HepG2 (cell line): ENCODE results near the gene FAM171A2. TPM values are rescaled to one million over a fixed set of nuclear protein-coding genes. Genes with fewer than 3 reads are reported as not detected.
A peak's percentile ranks its signal among the peaks of the same experiment; 100 is the strongest.

Experiments used
- ATAC-seq: fragments of 200-7000 bp; cut with Tn5 transposase; 3 replicates; pipeline ENCODE4 v1.9.1; 2020; ENCODE audit warnings: mild to moderate bottlenecking, moderate library complexity
- BruUV-seq: library from RNA; stranded (reverse); fragments of 400-500 nt; replicated peaks from 2 replicates; lab custom pipeline; 2021; lab: Mats Ljungman, UMichigan
- CTCF ChIA-PET: fragments of 300-600 bp; formaldehyde crosslinking; extraction: SDS; loops from one replicate; lab custom pipeline; 2021; ENCODE audit warnings: low total read pairs, inconsistent platforms, low intra/inter-chr PET ratio; lab: Yijun Ruan, JAX
- POLR2A ChIA-PET: fragments of 350-600 bp; sonication (Branson Sonifier 250); formaldehyde crosslinking; loops from one replicate; lab custom pipeline; 2020; ENCODE audit warnings: antibody characterized with exemption, inconsistent platforms; lab: Yijun Ruan, JAX
- DNase-seq: peaks from one replicate; pipeline ENCODE4 v3.0.0-alpha.2; 2015; ENCODE audit warnings: low spot score
- FAIRE-seq: peaks from 3 replicates; lab custom pipeline; 2011; peaks lifted over from hg19 to GRCh38; lab: Jason Lieb, UNC
- H2AFZ ChIP-seq: one replicate; pipeline ENCODE4 v1.6.1; 2011; ENCODE audit warnings: low read length, inconsistent platforms
- H3K27ac ChIP-seq: fragments of 300-600 bp; 3 replicates; pipeline ENCODE4 v1.8.0; 2011; ENCODE audit warnings: mixed run types, mild to moderate bottlenecking, mixed read lengths, low read length, inconsistent platforms; ENCODE audit not compliant: insufficient read depth; ENCODE audit errors: extremely low read length
- H3K27me3 ChIP-seq, 2 experiments: fragments of 200-600 bp in 1 of 2; 2 replicates in 1 of 2; 3 replicates in 1 of 2; pipeline versions ENCODE4 v1.6.0 to v1.8.0; 2011; ENCODE audit warnings: low read length in 2 of 2, mild to moderate bottlenecking in 2 of 2, moderate library complexity in 2 of 2, inconsistent platforms in 1 of 2; ENCODE audit not compliant: insufficient read depth in 2 of 2, control insufficient read depth in 1 of 2
- H3K36me3 ChIP-seq, 2 experiments: fragments of 200-600 bp in 1 of 2; replicated peaks in 1 of 2; 2 replicates in 1 of 2; 3 replicates in 1 of 2; pipeline versions ENCODE4 v1.5.1 to v1.8.0; 2011; ENCODE audit warnings: low read length in 2 of 2, inconsistent platforms in 1 of 2; ENCODE audit not compliant: insufficient read depth in 2 of 2, control insufficient read depth in 1 of 2
- H3K4me1 ChIP-seq: 2 replicates; pipeline ENCODE4 v1.5.1; 2012; ENCODE audit warnings: low read length, inconsistent platforms; ENCODE audit not compliant: insufficient read depth
- H3K4me2 ChIP-seq: 2 replicates; pipeline ENCODE4 v1.6.0; 2011; ENCODE audit warnings: low read depth, low read length, inconsistent platforms
- H3K4me3 ChIP-seq, 3 experiments: fragments of 200-600 bp in 1 of 3; sonication (generic), shearing (Covaris generic) in 1 of 3; replicated peaks in 1 of 3; 2 replicates each; pipeline ENCODE4 v1.5.1; 2011 to 2016; ENCODE audit warnings: low read length in 3 of 3, inconsistent platforms in 2 of 3, low read depth in 2 of 3, mild to moderate bottlenecking in 2 of 3, control low read depth in 1 of 3, mixed read lengths in 1 of 3; ENCODE audit not compliant: insufficient read depth in 1 of 3
- H3K79me2 ChIP-seq: one replicate; pipeline ENCODE4 v1.6.1; 2011; ENCODE audit warnings: low read length, inconsistent platforms; ENCODE audit not compliant: insufficient read depth
- H3K9ac ChIP-seq: 2 replicates; pipeline ENCODE4 v1.6.0; 2011; ENCODE audit warnings: mild to moderate bottlenecking, low read depth, low read length, inconsistent platforms; ENCODE audit not compliant: insufficient read depth
- H3K9me3 ChIP-seq: 2 replicates; pipeline ENCODE4 v1.5.1; 2012; ENCODE audit warnings: mild to moderate bottlenecking, low read length
- H4K20me1 ChIP-seq: 2 replicates; pipeline ENCODE4 v1.6.0; 2011; ENCODE audit warnings: inconsistent platforms, mild to moderate bottlenecking, low read length, moderate library complexity; ENCODE audit not compliant: insufficient read depth
- ATRX ChIP-seq: sonication (generic); formaldehyde crosslinking; IDR thresholded peaks from 2 replicates; pipeline ENCODE4 v1.4.0; 2020; ENCODE audit warnings: missing genetic modification reagents, borderline replicate concordance
- CHCHD3 ChIP-seq: sonication (generic); formaldehyde crosslinking; IDR thresholded peaks from 2 replicates; pipeline ENCODE4 v1.8.0; 2022; ENCODE audit warnings: mild to moderate bottlenecking, missing genetic modification reagents, moderate library complexity
- CREB1 ChIP-seq, 2 experiments: fragments of 450-650 bp in 1 of 2; IDR thresholded peaks; 2 replicates each; pipeline ENCODE4 v1.6.1; 2016 to 2017; ENCODE audit warnings: control low read depth in 1 of 2, mild to moderate bottlenecking in 1 of 2, missing compliant biosample characterization in 1 of 2, missing genetic modification characterization in 1 of 2
- EEA1 ChIP-seq: sonication (generic); formaldehyde crosslinking; IDR thresholded peaks from 2 replicates; pipeline ENCODE4 v1.5.1; 2020; ENCODE audit warnings: mild to moderate bottlenecking, missing genetic modification reagents, borderline replicate concordance
- EP300 ChIP-seq, 3 experiments: sonication (generic) in 1 of 3; formaldehyde crosslinking in 1 of 3; IDR thresholded peaks; 2 replicates each; pipeline versions ENCODE4 v1.5.1 to v1.6.1; 2011 to 2020; ENCODE audit warnings: low read depth in 2 of 3, low read length in 2 of 3, borderline replicate concordance in 1 of 3, improper control_type of control experiment in 1 of 3, mild to moderate bottlenecking in 1 of 3, missing genetic modification reagents in 1 of 3, moderate library complexity in 1 of 3
- ETV5 ChIP-seq: IDR thresholded peaks from 2 replicates; pipeline ENCODE4 v1.6.1; 2018; ENCODE audit warnings: missing biosample characterization, missing genetic modification reagents, inconsistent platforms, borderline replicate concordance
- FOSL1 ChIP-seq: sonication (generic); formaldehyde crosslinking; IDR thresholded peaks from 2 replicates; pipeline ENCODE4 v1.9.0; 2021; ENCODE audit warnings: missing genetic modification reagents, borderline replicate concordance
- GTF3A ChIP-seq: sonication (generic); formaldehyde crosslinking; conservative IDR thresholded peaks from 2 replicates; pipeline ENCODE4 v1.4.0; 2020; ENCODE audit warnings: mild to moderate bottlenecking, missing genetic modification reagents
- HES4 ChIP-seq: sonication (generic); formaldehyde crosslinking; IDR thresholded peaks from 2 replicates; pipeline ENCODE4 v1.9.0; 2021; ENCODE audit warnings: mild to moderate bottlenecking, missing genetic modification reagents, borderline replicate concordance
- HNRNPH1 ChIP-seq: fragments of 200-400 bp; formaldehyde crosslinking; optimal IDR thresholded peaks from 2 replicates; pipeline ENCODE3; 2017; ENCODE audit warnings: mild to moderate bottlenecking, low read depth, low read length
- JARID2 ChIP-seq: sonication (generic); formaldehyde crosslinking; IDR thresholded peaks from 2 replicates; pipeline ENCODE4 v1.8.1; 2023; ENCODE audit warnings: missing genetic modification reagents, inconsistent platforms; ENCODE audit not compliant: insufficient replicate concordance
- MAFG ChIP-seq: sonication (generic); formaldehyde crosslinking; IDR thresholded peaks from 2 replicates; pipeline ENCODE4 v1.5.1; 2020; ENCODE audit warnings: mild to moderate bottlenecking, missing genetic modification reagents
- SIN3B ChIP-seq: fragments of 150-350 bp; IDR thresholded peaks from 2 replicates; pipeline ENCODE4 v1.6.1; 2014; ENCODE audit warnings: low read length
- SSRP1 ChIP-seq: IDR thresholded peaks from 2 replicates; pipeline ENCODE4 v1.6.1; 2016; ENCODE audit warnings: control low read depth
- TARDBP ChIP-seq: sonication (generic); formaldehyde crosslinking; IDR thresholded peaks from 2 replicates; pipeline ENCODE4 v1.8.0; 2022; ENCODE audit warnings: mild to moderate bottlenecking, missing genetic modification reagents
- ZBTB7B ChIP-seq: sonication (generic); formaldehyde crosslinking; IDR thresholded peaks from 2 replicates; pipeline ENCODE4 v1.4.0; 2020; ENCODE audit warnings: missing genetic modification reagents
- ZFP36L1 ChIP-seq: sonication (generic); formaldehyde crosslinking; IDR thresholded peaks from 2 replicates; pipeline ENCODE4 v1.8.0; 2022; ENCODE audit warnings: mild to moderate bottlenecking, missing genetic modification reagents, moderate library complexity
- ZFYVE20 ChIP-seq: sonication (generic); formaldehyde crosslinking; IDR thresholded peaks from 2 replicates; pipeline ENCODE4 v1.8.0; 2023; ENCODE audit warnings: low read depth, mild to moderate bottlenecking, moderate library complexity, missing genetic modification reagents, borderline replicate concordance
- ZNF138 ChIP-seq: sonication (generic); formaldehyde crosslinking; IDR thresholded peaks from 2 replicates; pipeline ENCODE4 v1.5.0; 2020; ENCODE audit warnings: mild to moderate bottlenecking, low read depth, missing genetic modification reagents
- ZNF253 ChIP-seq: sonication (generic); formaldehyde crosslinking; IDR thresholded peaks from 2 replicates; pipeline ENCODE4 v1.8.0; 2022; ENCODE audit warnings: mild to moderate bottlenecking, missing genetic modification reagents, borderline replicate concordance
- ZNF264 ChIP-seq: sonication (generic); formaldehyde crosslinking; IDR thresholded peaks from 2 replicates; pipeline ENCODE4 v1.4.0; 2020; ENCODE audit warnings: missing genetic modification reagents
- ZNF562 ChIP-seq: sonication (generic); formaldehyde crosslinking; IDR thresholded peaks from 2 replicates; pipeline ENCODE4 v1.8.0; 2022; ENCODE audit warnings: missing genetic modification reagents, borderline replicate concordance
- ZNF678 ChIP-seq: sonication (generic); formaldehyde crosslinking; IDR thresholded peaks from 2 replicates; pipeline ENCODE4 v1.4.0; 2020; ENCODE audit warnings: mild to moderate bottlenecking, missing genetic modification reagents
- ZNF691 ChIP-seq: sonication (generic); formaldehyde crosslinking; IDR thresholded peaks from 2 replicates; pipeline ENCODE4 v1.4.0; 2020; ENCODE audit warnings: missing genetic modification reagents, low read depth, mild to moderate bottlenecking, borderline replicate concordance
- ZNF746 ChIP-seq: sonication (generic); formaldehyde crosslinking; IDR thresholded peaks from 2 replicates; pipeline ENCODE4 v1.8.0; 2022; ENCODE audit warnings: mild to moderate bottlenecking, missing genetic modification reagents
- ZNF749 ChIP-seq: sonication (generic); formaldehyde crosslinking; IDR thresholded peaks from 2 replicates; pipeline ENCODE4 v1.8.0; 2022; ENCODE audit warnings: mild to moderate bottlenecking, missing genetic modification reagents, moderate library complexity, borderline replicate concordance
- WGBS: methylation state at CpG from one replicate; pipeline ENCODE4 v1.1.6; 2017; ENCODE audit warnings: low lambda C conversion rate; 5-methylcytosine and 5-hydroxymethylcytosine counted together
- in situ Hi-C: cut with HindIII; loops from 2 replicates; pipeline ENCODE4 v1.10.0; 2017; ENCODE audit warnings: low pct_unique_long_range_greater_than_20kb; ENCODE audit not compliant: extremely low pct_ligation_motif_present
- intact Hi-C: fragments of 100-400 bp; cut with micrococcal nuclease; formaldehyde crosslinking; loops from one replicate; pipeline ENCODE4 v1.10.0; 2022; ENCODE audit not compliant: unreplicated experiment
- polyA plus RNA-seq, 8 experiments: library from polyadenylated mRNA; depleted of rRNA in 3 of 8; stranded (reverse) in 7 of 8; unstranded in 1 of 8; fragments of >200 nt; fragmentation: Illumina TruSeq in 4 of 8; extraction: Trizol in 4 of 8; gene quantifications; 2 replicates each; pipeline versions ENCODE4 v1.2.1 to v1.2.3, GENCODE V29; 2011 to 2016; ENCODE audit warnings: low read depth in 4 of 8, missing spikeins in 1 of 8, mixed read lengths in 1 of 8; ENCODE audit not compliant: insufficient read depth in 1 of 8
- total RNA-seq, 5 experiments: library from RNA; depleted of rRNA; stranded (reverse); fragments of >200 nt; fragmentation: Illumina TruSeq; extraction: Trizol; gene quantifications; 2 replicates each; pipeline ENCODE4 v1.2.3, GENCODE V29; 2016; ENCODE audit warnings: low read depth in 1 of 5

The FAM171A2 gene
- total and polyA plus RNA-seq, 2 of the 13 experiments (the other 11 are each of a cell fraction or from before 2014, with no cell fraction given): 1.8 to 3.6 TPM

- ChIA-PET POLR2A (no interaction called here), CTCF (interaction anchor here (0.6 to 1.2 kb wide), 3 partner anchors 21 to 147 kb away, joined by 3 to 5 read pairs (median 4); no protein-coding TSS in a partner anchor)
- WGBS: 100% methylated on average over 3 of the region's 6 CpGs
- Histone ChIP-seq H3K27me3 (peaks cover 8 to 10% of the 10 kb centered on the region in 2 experiments; a peak in 3 of 5 replicates), H3K36me3 (peaks cover 9 to 30% of the 10 kb centered on the region in 2 experiments), H3K9me3 (no peaks in the 10 kb centered on the region), H2AFZ (no peak overlapping the region), H3K4me1 (peaks cover 15% of the 10 kb centered on the region), H3K79me2 (no peaks in the 10 kb centered on the region), H3K9ac (no peak overlapping the region), H3K4me2 (no peak overlapping the region), H3K27ac (no peak overlapping the region), H4K20me1 (no peaks in the 10 kb centered on the region), H3K4me3 (no peak overlapping the region)
- FAIRE-seq: peak; percentile 83
- in situ Hi-C loops: no loop called here
- ATAC-seq: peak; percentile 75
- intact Hi-C loops: loop anchor here (10.0 kb wide), 1 partner anchor 174 kb away; no protein-coding TSS in a partner anchor
- BruUV-seq: no TSS peak
- peak; percentile 57 for DNase-seq
- TF ChIP-seq SSRP1 (no peak), FOSL1 (no peak), EP300 (IDR thresholded peaks at IDR 0.05; ENCODE audit: low read depth in 2 of 2, low read length in 2 of 2) (no peak), EP300 (CRISPR knock-in tag; IDR thresholded peaks at IDR 0.05; ENCODE audit: borderline replicate concordance) (peak; percentile 41; the same call in 1 of the 2 replicates), JARID2 (peak; percentile 45), ZNF749 (CRISPR knock-in tag) (no peak), CHCHD3 (CRISPR knock-in tag) (no peak), EEA1 (CRISPR knock-in tag) (peak; percentile 64; the same call in 1 of the 2 replicates), ZFP36L1 (CRISPR knock-in tag) (no peak), ZBTB7B (CRISPR knock-in tag) (0 out of 2 replicates have a peak, but pooled peaks have one; percentile 37), ZNF264 (CRISPR knock-in tag) (no peak), ZNF138 (CRISPR knock-in tag) (no peak), ZNF562 (no peak), ZFYVE20 (CRISPR knock-in tag) (no peak), TARDBP (CRISPR knock-in tag) (no peak), HNRNPH1 (no peak), ZNF678 (no peak), MAFG (no peak), CREB1 (IDR thresholded peaks at IDR 0.05) (no peak), CREB1 (CRISPR knock-in tag; IDR thresholded peaks at IDR 0.05) (no peak), ZNF253 (CRISPR knock-in tag) (no peak), SIN3B (no peak), GTF3A (CRISPR knock-in tag) (no peak), HES4 (0 out of 2 replicates have a peak, but pooled peaks have one; percentile 50), ATRX (CRISPR knock-in tag) (0 out of 2 replicates have a peak, but pooled peaks have one; percentile 27), ETV5 (no peak), ZNF746 (no peak), ZNF691 (CRISPR knock-in tag) (peak; percentile 55; the same call in 1 of the 2 replicates)
These were observed 12.9 kb downstream of the FAM171A2 start for GRCh38 chr17:44350733-44351226.
